ENCODE results near the gene TEAD3.

The TEAD3 gene

DNA sequence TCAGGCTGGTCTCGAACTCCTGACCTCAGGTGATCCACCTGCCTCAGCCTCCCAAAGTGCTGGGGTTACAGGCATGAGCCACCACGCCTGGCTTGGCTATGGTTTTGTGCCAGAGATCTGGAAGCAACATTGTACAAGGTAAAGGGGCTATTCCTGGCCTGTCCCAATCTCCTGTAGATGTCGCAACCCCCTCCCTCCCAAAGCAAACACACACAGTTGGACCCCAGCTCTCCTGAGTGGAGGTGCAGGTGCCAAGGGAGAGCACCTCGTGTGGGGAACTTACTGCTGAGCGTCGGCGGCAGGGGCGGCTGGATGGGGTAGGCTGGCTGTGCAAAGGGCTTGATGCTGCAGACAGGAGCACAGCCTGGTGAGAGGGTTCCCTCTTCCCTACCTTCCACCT, 19.9 kb downstream of the TEAD3 start:
- in situ Hi-C loops (cut with MboI; ENCODE audit: low sequenced_read_pairs) = no loop called here

DNA sequence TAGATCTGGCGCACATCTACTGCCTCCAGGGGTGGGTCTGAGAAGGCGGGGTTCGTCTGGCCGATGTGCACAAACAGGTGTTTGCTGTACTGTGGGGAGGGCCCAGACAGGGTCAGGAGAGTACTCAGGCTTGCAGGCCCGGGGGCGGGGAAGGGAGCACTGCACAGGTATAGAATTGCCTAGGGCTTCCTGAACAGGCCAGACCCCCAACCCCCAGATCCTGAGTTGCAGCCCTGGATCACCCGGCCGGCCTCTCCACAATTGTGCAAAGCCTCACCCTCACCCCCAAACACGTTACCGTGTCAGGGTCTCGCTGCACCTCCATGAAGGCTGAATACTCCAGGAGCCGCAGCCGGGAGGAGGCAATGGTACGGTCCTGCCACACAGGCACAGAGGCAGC, 20.9 kb downstream of the TEAD3 start:
- in situ Hi-C loops (cut with MboI; ENCODE audit: low sequenced_read_pairs) = no loop called here

DNA sequence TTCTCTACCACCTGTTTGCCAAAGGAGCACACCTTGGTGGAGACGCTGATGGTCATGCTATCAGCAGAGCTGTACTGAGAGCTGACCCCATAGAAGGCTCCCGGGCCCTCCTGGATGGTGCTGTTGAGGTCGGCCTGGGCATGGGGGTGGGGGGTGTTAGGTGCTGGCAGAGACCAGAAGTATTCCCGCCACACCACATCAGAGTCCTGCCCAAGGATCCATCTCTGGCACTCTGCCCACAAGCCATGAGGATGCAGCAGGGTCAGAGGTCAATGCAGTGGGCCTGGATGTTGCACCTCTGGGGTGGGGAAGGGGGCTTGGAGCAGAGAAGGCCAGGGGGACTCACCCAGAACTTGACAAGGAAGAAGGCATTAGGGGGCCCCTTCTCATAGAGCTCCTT, 21.3 kb downstream of the TEAD3 start:
- in situ Hi-C loops (cut with MboI; ENCODE audit: low sequenced_read_pairs) = no loop called here

DNA sequence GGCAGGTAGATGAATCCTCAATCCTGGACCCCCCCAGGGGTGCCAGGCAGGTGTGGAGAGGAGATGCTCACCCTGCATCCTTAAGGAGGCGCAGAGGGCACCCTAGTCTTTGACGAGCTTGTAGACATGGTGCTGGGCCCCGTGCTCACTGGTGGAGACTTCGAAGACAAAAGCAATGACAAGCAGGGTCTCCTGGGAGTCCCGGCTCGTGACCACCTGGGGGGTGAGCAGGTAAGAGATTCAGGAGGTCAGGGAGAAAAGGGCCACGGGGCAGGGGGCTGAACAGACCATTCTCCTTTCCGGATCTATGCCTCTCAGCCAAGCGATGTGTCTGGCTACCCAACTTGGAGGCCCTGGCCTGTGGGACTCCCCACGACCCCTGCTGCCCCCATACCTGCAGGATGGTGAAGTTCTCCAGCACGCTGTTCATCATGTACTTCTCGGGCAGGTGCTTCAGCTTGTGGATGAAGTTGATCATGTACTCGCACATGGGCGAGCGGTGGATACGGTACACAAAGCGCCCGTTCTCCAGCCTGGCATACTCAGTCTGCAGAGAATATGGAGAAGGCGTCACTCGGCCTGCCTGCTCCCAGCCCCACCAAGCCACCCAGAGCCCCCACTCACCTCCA, 21.8 kb downstream of the TEAD3 start:
- in situ Hi-C loops (cut with MboI; ENCODE audit: low sequenced_read_pairs) = no loop called here

DNA sequence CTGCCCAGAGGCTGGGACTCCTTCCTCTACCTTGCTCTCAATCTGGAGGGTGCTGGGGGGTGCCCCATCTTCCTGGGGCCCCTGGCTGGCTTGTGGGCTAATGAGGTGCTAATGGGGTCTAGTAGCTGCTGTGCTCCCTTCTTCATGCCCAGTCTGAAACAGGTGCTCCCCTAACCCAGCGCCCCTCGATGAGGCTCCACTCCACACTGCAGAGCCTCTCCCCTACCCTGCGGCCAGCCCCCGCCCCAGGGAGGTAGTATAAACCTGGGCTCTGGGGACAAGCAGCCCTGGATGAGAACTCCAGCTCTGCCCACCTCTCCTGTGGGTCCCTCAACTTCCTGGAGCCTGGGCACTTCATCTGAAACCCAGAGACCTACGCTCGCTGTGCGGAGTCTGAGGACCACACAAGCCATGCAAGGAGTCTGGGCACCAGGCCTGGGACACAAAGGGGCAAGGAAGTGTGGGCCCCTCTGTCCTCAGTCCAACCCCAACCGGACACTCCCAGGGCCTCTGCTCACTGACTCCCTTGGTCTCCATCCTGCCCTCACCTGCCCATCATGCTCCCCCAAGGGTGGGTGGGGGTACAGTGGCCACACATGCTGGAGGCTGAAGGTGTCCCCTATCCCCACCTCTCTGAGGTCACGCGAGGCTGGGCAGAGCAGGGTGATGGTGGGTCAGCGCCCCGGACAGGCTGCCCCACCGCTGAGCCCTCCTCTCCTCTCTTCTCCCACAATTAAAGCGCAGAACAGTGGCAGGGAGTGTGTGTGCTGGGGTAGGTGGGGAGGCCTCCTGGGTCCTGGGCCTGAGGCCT, 22.5 kb downstream of the TEAD3 start:
- in situ Hi-C loops (cut with MboI; ENCODE audit: low sequenced_read_pairs) = no loop called here

DNA sequence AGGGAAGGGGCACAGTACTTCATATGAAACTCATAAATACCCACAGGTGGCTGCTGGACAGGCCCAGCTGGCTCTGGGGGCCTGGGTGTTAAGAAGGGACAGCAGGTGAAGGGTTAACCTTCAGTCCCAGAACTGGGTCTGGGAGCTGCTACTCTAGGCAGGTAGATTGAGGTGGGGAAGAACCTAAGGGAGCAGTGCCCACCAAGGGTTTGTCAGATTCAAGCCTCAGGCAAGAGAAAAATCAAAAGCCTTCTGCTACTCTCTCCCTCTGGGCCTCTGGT, 23.1 kb downstream of the TEAD3 start:
- in situ Hi-C loops (cut with MboI; ENCODE audit: low sequenced_read_pairs) = no loop called here

DNA sequence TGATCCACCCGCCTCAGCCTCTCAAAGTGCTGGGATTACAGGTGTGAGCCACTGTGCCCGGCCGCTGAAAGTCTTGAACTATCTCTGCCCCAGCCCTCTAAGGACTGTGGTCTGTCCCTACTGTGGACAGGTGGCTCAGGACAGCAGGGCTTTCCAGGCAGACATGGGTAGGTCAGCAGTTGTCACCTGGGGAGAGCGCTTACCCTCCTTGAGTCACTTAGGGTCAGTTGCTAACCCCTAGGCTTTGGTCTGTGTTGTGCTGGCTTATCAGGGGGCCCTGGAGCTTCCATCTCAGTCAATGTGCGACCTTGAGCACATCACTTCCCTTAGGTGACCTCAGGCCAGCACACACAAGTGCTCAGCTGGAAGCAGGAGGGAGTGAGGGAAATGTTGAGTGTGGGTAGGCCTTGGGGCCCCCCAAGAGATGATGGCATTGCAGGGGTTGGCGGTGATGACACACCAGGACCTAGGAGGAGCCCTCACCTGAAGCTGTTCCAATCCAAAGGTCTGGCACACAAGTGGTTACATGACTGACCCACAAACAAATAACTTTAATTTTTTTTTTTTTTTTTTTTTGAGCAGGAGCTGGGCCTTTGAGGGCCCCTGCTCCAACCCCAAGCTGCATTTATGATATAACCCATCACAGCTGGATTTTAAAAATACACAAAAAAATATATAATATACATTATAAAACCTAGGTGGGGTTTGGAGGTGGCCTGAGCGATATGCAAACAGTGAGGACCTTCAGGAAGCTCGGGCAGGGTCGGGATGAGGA, 23.6 kb downstream of the TEAD3 start:
- in situ Hi-C loops (cut with MboI; ENCODE audit: low sequenced_read_pairs) = no loop called here

DNA sequence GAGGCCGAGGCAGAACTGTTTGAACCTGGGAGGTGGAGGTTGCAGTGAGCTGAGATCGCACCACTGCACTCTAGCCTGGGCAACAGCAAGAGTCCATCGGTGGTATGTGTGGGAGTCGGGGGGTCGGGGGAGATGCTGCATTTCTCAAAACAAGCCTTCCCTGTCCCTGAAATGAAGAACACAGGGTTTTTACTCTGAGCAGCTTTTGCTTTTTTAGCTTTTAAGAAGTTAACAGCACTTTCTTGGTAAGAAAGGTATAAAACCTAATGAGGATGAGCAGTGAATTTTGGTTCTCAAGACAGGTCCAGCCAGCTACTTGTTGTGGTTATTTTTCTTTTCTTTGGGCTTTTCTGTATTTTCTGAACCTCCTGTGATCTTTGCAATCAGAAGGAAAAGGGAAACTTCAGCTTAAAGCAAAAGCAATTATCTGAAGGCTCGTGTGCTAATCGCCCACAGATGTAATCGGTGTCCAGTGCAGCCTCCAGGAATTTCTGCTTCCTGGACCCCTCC, 25.0 kb downstream of the TEAD3 start:
- in situ Hi-C loops (cut with MboI; ENCODE audit: low sequenced_read_pairs) = no loop called here

DNA sequence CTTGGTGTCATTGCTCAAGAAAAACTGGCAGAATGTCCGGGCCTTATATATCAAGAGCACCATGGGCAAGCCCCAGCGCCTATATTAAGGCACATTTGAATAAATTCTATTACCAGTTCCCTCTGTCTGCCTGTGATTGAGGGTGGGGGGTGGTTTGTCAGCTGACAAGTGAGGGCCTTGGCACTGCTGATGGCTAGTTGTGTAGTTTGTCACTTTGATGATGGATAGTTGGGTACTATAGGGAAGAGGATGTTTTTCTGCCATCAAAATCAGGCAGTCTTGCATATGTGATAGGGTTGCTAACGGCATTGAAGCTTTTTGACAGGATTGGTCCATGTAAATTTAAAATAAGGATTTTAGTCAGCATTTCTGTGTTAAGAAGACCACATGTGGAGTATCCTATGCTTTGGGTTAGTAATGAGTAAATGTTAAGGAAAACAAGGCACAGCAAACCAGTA, 26.2 kb downstream of the TEAD3 start:
- in situ Hi-C loops (cut with MboI; ENCODE audit: low sequenced_read_pairs) = no loop called here

DNA sequence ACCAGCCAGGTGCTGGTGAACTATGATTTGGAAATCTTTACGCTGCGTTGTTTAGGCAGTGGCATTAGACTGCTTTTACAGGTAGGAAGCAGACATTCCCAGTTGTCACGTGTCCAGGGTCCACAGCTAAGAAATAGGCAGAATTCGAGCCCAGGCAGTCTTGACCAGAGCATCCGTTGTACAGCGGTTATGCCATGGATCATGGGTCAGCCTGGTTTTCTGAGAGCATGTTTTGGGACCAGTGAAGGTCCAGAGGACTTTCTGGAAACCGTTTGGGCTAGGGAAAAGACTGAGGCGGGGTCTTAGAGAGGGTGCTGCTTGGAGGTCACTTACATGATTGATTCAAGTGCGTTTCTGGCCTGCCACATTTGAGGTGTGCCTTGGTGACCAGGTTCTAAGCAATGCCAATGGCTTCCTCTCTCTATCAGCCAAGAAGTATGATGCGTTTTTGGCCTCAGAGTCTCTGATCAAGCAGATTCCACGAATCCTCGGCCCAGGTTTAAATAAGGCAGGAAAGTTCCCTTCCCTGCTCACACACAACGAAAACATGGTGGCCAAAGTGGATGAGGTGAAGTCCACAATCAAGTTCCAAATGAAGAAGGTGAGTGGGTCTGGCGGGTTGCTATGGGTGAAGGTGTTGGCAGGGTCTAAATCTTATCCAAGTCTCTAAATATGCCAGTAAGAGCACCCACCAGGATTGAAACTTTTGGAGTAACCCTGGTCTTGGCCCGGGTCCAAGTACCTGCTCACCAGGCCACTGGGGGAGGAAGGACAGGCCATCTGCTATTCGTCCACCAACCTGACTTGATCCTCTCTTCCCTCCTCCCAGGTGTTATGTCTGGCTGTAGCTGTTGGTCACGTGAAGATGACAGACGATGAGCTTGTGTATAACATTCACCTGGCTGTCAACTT, 26.9 kb downstream of the TEAD3 start:
- in situ Hi-C loops (cut with MboI; ENCODE audit: low sequenced_read_pairs) = no loop called here

DNA sequence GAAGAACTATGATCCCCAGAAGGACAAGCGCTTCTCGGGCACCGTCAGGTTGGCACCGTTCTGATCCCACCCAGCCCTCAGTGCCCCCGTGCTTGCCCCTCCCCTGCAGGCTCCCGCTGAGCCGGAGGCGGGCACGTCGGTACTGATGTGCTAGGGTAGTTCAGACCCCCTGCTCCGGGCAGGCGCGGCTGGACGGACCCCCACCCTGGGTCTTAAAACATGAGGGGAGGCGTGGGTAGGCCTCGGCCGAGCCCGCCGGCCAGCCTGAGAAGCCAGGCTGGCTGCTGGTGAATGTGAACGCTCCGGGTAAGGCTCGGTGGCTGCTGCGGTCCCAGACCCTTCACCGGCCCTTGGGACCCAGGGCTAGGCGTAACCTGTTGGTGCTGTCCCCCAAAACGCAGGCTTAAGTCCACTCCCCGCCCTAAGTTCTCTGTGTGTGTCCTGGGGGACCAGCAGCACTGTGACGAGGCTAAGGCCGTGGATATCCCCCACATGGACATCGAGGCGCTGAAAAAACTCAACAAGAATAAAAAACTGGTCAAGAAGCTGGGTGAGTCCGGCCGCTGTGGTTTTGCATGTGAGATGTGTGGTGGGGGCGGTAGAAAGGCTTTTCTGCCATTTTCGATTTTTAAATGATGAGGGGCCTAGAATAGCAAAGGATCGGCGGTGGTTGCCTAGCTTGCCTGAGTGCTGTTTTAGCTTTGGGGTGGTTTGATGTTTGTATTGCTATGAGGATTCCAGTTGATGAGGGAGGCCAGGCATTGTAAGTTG, 27.7 kb downstream of the TEAD3 start:
- in situ Hi-C loops (cut with MboI; ENCODE audit: low sequenced_read_pairs) = no loop called here

DNA sequence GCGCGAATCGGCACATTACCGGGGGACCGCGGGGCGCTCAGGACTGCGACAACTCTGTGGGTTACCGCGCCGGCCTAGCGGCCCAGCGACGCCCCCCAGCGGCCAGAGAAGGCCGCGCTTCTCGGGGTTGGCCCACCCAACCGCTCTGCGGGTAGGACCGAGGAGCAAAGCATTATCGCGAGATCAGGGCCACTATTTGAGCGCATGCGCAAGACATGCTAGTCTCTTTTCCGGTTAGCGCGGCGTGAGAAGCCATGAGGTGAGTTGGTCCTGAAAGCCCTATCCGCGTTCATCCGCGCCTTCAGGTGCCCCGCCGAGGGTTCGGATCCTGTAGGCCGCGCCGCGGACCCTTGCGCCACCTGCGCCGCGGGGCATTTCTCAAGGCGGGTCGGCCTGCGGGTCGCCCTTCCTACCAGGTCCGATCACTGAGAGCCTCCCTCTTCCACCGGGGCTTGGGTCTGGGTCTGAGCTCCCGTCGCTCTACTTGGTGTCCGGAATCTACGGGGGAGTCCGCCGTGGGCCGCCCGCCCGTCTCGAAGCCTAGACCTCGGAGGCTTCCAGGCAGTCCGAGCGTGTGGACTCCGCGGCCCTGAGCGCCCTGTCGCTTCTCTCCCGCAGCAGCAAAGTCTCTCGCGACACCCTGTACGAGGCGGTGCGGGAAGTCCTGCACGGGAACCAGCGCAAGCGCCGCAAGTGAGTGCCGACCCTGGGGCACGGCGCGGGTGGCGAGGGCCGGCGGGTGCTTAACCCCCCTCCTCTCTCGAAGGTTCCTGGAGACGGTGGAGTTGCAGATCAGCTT, 28.5 kb downstream of the TEAD3 start, which contains the start of gene RPL10A:
Gene RPL10A, plus strand, starts transcription at position 221 of the 799 bp plus-strand sequence. Its CDS starts 34 bp downstream, at position 255.
- in situ Hi-C loops (cut with MboI; ENCODE audit: low sequenced_read_pairs) = no loop called here

DNA sequence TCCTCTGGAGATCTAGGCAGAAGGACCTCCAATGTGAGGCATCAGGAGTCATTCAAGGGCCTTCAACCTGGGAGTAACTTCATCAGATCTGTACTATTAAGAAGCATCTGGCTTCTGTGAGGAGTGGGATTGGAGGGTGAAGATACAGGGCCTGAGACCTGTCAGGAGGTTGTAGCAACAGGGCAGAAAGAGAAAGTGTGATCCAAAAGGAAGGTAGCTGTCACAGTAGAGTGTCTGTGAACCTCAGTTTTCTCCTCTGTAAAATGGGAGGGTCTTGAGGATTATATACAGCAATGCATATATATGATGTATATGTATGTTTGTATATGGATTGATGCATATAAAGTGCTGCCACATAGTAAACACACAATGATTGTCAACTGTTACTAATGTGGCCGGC, 31.2 kb downstream of the TEAD3 start:
- in situ Hi-C loops (cut with MboI; ENCODE audit: low sequenced_read_pairs) = no loop called here

DNA sequence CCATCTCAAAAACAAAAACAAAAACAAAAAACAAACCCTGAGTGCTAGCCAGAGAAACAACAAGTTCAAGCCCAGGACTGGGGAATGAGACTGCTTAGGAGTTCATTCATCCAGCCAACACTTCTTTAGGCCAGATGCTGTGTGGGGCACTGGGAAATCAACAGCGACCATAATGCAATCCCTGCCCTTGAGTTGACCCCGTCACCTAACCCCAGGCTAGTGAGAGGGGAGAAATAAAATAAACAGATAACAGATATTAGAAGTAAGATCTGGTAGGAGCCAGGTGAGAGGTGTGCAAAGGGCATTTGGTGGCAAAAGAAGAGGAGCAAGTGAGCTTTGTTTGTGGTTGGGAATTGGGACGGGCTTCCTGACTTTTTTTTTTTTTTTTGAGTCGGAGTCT, 33.6 kb downstream of the TEAD3 start:
- in situ Hi-C loops (cut with MboI; ENCODE audit: low sequenced_read_pairs) = no loop called here

DNA sequence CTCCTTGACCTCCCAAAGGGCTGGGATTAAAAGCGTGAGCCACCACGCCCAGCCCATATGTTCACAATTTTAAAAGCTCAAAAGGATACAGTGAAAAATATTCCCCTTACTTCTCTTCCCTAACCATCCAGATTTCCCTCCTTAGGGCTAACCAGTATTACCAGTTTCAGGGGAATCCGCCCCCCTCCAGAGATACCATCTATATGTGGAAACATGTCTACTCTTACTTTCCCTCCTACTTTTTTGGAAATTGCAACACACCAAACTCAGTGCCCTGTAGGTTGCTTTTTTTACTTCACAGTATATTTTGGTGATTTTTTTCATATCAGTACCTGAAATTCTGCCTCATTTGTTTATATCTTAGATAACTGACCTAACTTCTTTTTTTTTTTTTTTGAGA, 35.6 kb downstream of the TEAD3 start:
- in situ Hi-C loops (cut with MboI; ENCODE audit: low sequenced_read_pairs) = no loop called here

DNA sequence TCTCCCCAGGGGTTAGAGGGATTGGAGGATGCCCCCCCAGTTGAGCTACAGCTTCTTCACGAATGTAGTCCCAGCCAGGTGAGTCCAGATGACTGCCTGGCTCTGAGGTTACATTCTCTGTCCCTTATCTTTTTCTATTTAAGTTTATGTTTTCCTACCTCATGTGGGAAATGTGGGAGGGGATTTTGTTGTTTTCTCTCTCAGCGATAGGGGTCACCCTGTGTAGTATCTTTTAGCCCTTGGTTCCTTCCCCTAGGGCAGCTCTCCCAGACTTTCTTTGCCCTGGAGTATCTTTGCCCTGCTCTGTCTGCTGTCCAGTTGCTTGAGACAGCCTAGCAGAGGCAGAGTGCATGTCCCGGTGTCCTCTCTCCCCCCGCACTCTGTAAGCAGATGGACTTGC, 39.0 kb downstream of the TEAD3 start:
- in situ Hi-C loops (cut with MboI; ENCODE audit: low sequenced_read_pairs) = no loop called here

DNA sequence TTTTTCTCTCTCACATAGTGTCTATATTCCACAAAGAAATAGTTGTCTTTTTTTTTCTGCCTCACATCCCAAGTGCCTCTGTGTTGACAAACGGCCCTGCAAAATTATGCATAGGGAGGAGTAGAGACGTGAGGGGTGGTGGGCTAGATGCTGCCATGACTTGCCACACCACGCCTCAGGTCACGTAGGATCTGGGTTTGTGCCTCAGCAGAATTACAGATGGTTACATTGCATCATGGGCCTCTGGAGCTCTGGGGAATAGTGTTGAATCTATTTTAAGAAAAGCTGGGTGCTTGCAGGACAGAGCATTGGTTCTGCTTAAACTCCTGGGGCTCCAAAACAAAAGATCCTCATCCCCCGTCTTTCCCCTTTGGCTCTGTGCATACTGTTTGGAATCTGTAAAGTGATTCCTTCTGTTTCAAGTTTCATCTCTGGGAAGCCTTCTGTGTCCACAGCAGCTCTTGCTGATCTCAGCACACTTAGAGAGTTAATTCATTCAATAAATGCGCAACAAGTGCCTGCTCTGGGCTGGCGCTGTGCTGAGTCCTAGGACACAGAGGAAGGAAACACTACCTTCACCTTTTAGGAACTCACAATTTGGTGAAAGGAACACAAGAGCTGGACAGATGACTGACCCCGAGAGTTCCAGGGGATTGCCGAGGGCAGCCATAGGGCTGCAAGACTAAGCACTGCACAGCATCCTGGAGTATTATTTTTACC, 42.3 kb downstream of the TEAD3 start:
- in situ Hi-C loops (cut with MboI; ENCODE audit: low sequenced_read_pairs) = no loop called here

DNA sequence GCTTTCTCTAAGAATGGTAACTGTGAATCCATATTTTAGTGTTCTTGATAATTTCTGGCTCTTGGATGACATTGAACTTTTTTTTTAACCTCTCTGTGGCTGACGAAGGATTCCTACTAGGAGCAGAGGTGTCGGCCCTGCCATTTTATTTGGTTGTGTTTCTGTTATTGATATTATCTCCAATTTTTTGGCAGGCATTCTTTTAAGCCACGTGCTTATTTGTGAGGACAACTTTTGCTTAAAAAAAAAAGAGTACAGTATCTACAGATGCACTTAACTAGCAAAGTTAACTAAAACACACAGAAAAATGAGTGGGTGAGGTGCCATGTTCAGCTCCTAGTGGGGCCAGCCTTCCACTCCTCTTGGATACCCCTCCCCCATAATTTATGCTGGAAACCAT, 43.6 kb downstream of the TEAD3 start:
- in situ Hi-C loops (cut with MboI; ENCODE audit: low sequenced_read_pairs) = no loop called here
